ENCODE measurements around the gene CYP2W1.

Gene CYP2W1

GRCh38 chr7:984361-985126 lies 1.6 kb downstream of the CYP2W1 start:
- no peak for DNase-seq

GRCh38 chr7:985127-985416 lies 2.1 kb downstream of the CYP2W1 start:
- no peak for DNase-seq

GRCh38 chr7:985915-986741 lies 3.1 kb downstream of the CYP2W1 start:
- DNase-seq, result peak; percentile 13

GRCh38 chr7:986766-987751 lies 4.1 kb downstream of the CYP2W1 start:
- DNase-seq, result no peak

GRCh38 chr7:987909-988308 lies 4.9 kb downstream of the CYP2W1 start:
- no peak for DNase-seq

- DNase-seq, result no peak
These were observed 5.5 kb downstream of the CYP2W1 start for GRCh38 chr7:988426-988911.

GRCh38 chr7:988963-989529 lies 6.1 kb downstream of the CYP2W1 start:
- no peak for DNase-seq

GRCh38 chr7:990352-990932 lies 7.5 kb downstream of the CYP2W1 start:
- DNase-seq, result no peak

GRCh38 chr7:990933-991728 lies 8.2 kb downstream of the CYP2W1 start:
- DNase-seq, result no peak

GRCh38 chr7:991729-992656 lies 9.0 kb downstream of the CYP2W1 start:
- no peak for DNase-seq

- peak; percentile 92 for DNase-seq
These were observed 10.0 kb downstream of the CYP2W1 start for GRCh38 chr7:992709-993607.

- DNase-seq, result no peak
These were observed 11.8 kb downstream of the CYP2W1 start for GRCh38 chr7:994592-995308.

GRCh38 chr7:995571-995970 lies 12.6 kb downstream of the CYP2W1 start:
- DNase-seq, result no peak

GRCh38 chr7:996079-996872 lies 13.3 kb downstream of the CYP2W1 start:
- no peak for DNase-seq

- no peak for DNase-seq
These were observed 14.7 kb downstream of the CYP2W1 start for GRCh38 chr7:997404-998395.
